Measurements from ENCODE around the gene BMPR1B.

The BMPR1B gene

GRCh38 chr4:94912606-94913005 is 154.9 kb downstream of the BMPR1B start:
- TF ChIP-seq PAX5 (IDR thresholded peaks at IDR 0.05; ENCODE audit: insufficient read depth, low read length, severe bottlenecking): no peak
- TF ChIP-seq TAF1 (IDR thresholded peaks at IDR 0.05; ENCODE audit: low read depth, low read length): no peak
- no peak for TF ChIP-seq POLR2A (IDR thresholded peaks at IDR 0.05; ENCODE audit: low read depth, low read length)
- no peak for TF ChIP-seq POLR2AphosphoS5 (IDR thresholded peaks at IDR 0.05; ENCODE audit: low read depth, low read length)
- TF ChIP-seq SPI1 (IDR thresholded peaks at IDR 0.05; ENCODE audit: low read depth, low read length): no peak
- no peak for TF ChIP-seq POU2F2 (IDR thresholded peaks at IDR 0.05; ENCODE audit: low read depth, low read length)
- FAIRE-seq: no peak

GRCh38 chr4:94913316-94913715 is 155.6 kb downstream of the BMPR1B start:
- DNase-seq (ENCODE audit: insufficient read length, low spot score) (no peak), FAIRE-seq (no peak)
- TF ChIP-seq PAX5 (IDR thresholded peaks at IDR 0.05; ENCODE audit: insufficient read depth, low read length, severe bottlenecking): no peak
- no peak for TF ChIP-seq SPI1 (IDR thresholded peaks at IDR 0.05; ENCODE audit: low read depth, low read length)
- no peak for TF ChIP-seq POLR2A (IDR thresholded peaks at IDR 0.05; ENCODE audit: low read depth, low read length)
- TF ChIP-seq POLR2AphosphoS5 (IDR thresholded peaks at IDR 0.05; ENCODE audit: low read depth, low read length): no peak
- TF ChIP-seq TAF1 (IDR thresholded peaks at IDR 0.05; ENCODE audit: low read depth, low read length): no peak
- no peak for TF ChIP-seq POU2F2 (IDR thresholded peaks at IDR 0.05; ENCODE audit: low read depth, low read length)

More at GRCh38 chr4:94912606-94913005, 154.9 kb downstream of the BMPR1B start:
- DNase-seq (ENCODE audit: insufficient read length, low spot score): no peak

GRCh38 chr4:94917146-94917545 is 159.4 kb downstream of the BMPR1B start:
- TF ChIP-seq SPI1 (IDR thresholded peaks at IDR 0.05; ENCODE audit: low read depth, low read length) (no peak), POLR2A (IDR thresholded peaks at IDR 0.05; ENCODE audit: low read depth, low read length) (no peak), POU2F2 (IDR thresholded peaks at IDR 0.05; ENCODE audit: low read depth, low read length) (no peak), POLR2AphosphoS5 (IDR thresholded peaks at IDR 0.05; ENCODE audit: low read depth, low read length) (no peak), TAF1 (IDR thresholded peaks at IDR 0.05; ENCODE audit: low read depth, low read length) (no peak), PAX5 (IDR thresholded peaks at IDR 0.05; ENCODE audit: insufficient read depth, low read length, severe bottlenecking) (no peak)
- no peak for DNase-seq (ENCODE audit: insufficient read length, low spot score)
- FAIRE-seq: no peak

GRCh38 chr4:94918543-94918942 is 160.8 kb downstream of the BMPR1B start:
- DNase-seq (ENCODE audit: insufficient read length, low spot score): no peak
- TF ChIP-seq POLR2A (IDR thresholded peaks at IDR 0.05; ENCODE audit: low read depth, low read length) (no peak), PAX5 (IDR thresholded peaks at IDR 0.05; ENCODE audit: insufficient read depth, low read length, severe bottlenecking) (no peak), SPI1 (IDR thresholded peaks at IDR 0.05; ENCODE audit: low read depth, low read length) (no peak)
- no peak for FAIRE-seq

- FAIRE-seq: no peak
- no peak for TF ChIP-seq POLR2AphosphoS5 (IDR thresholded peaks at IDR 0.05; ENCODE audit: low read depth, low read length)
- TF ChIP-seq TAF1 (IDR thresholded peaks at IDR 0.05; ENCODE audit: low read depth, low read length): no peak
- TF ChIP-seq POU2F2 (IDR thresholded peaks at IDR 0.05; ENCODE audit: low read depth, low read length): no peak
- no peak for TF ChIP-seq POLR2A (IDR thresholded peaks at IDR 0.05; ENCODE audit: low read depth, low read length)
- TF ChIP-seq PAX5 (IDR thresholded peaks at IDR 0.05; ENCODE audit: insufficient read depth, low read length, severe bottlenecking): no peak
- TF ChIP-seq SPI1 (IDR thresholded peaks at IDR 0.05; ENCODE audit: low read depth, low read length): no peak
- DNase-seq (ENCODE audit: insufficient read length, low spot score): no peak
Observed at GRCh38 chr4:94920369-94920768, 162.6 kb downstream of the BMPR1B start.

GRCh38 chr4:94924566-94924965 is 166.8 kb downstream of the BMPR1B start:
- TF ChIP-seq PAX5 (IDR thresholded peaks at IDR 0.05; ENCODE audit: insufficient read depth, low read length, severe bottlenecking): no peak
- TF ChIP-seq POU2F2 (IDR thresholded peaks at IDR 0.05; ENCODE audit: low read depth, low read length): no peak
- no peak for TF ChIP-seq SPI1 (IDR thresholded peaks at IDR 0.05; ENCODE audit: low read depth, low read length)
- TF ChIP-seq POLR2AphosphoS5 (IDR thresholded peaks at IDR 0.05; ENCODE audit: low read depth, low read length): no peak
- TF ChIP-seq POLR2A (IDR thresholded peaks at IDR 0.05; ENCODE audit: low read depth, low read length): no peak
- TF ChIP-seq TAF1 (IDR thresholded peaks at IDR 0.05; ENCODE audit: low read depth, low read length): no peak
- DNase-seq (ENCODE audit: insufficient read length, low spot score) (no peak), FAIRE-seq (no peak)

- no peak for FAIRE-seq
- TF ChIP-seq PAX5 (IDR thresholded peaks at IDR 0.05; ENCODE audit: insufficient read depth, low read length, severe bottlenecking): no peak
- no peak for TF ChIP-seq POLR2AphosphoS5 (IDR thresholded peaks at IDR 0.05; ENCODE audit: low read depth, low read length)
- no peak for TF ChIP-seq POLR2A (IDR thresholded peaks at IDR 0.05; ENCODE audit: low read depth, low read length)
- TF ChIP-seq POU2F2 (IDR thresholded peaks at IDR 0.05; ENCODE audit: low read depth, low read length): no peak
- TF ChIP-seq SPI1 (IDR thresholded peaks at IDR 0.05; ENCODE audit: low read depth, low read length): no peak
- no peak for TF ChIP-seq TAF1 (IDR thresholded peaks at IDR 0.05; ENCODE audit: low read depth, low read length)
- no peak for DNase-seq (ENCODE audit: insufficient read length, low spot score)
Observed at GRCh38 chr4:94925764-94926347, 168.1 kb downstream of the BMPR1B start.

- FAIRE-seq (no peak), DNase-seq (ENCODE audit: insufficient read length, low spot score) (no peak)
- TF ChIP-seq TAF1 (IDR thresholded peaks at IDR 0.05; ENCODE audit: low read depth, low read length) (no peak), PAX5 (IDR thresholded peaks at IDR 0.05; ENCODE audit: insufficient read depth, low read length, severe bottlenecking) (no peak), POLR2A (IDR thresholded peaks at IDR 0.05; ENCODE audit: low read depth, low read length) (no peak), SPI1 (IDR thresholded peaks at IDR 0.05; ENCODE audit: low read depth, low read length) (no peak), POU2F2 (IDR thresholded peaks at IDR 0.05; ENCODE audit: low read depth, low read length) (no peak), POLR2AphosphoS5 (IDR thresholded peaks at IDR 0.05; ENCODE audit: low read depth, low read length) (no peak)
Observed at GRCh38 chr4:94926936-94927335, 169.2 kb downstream of the BMPR1B start.

- DNase-seq (ENCODE audit: insufficient read length, low spot score) (no peak), FAIRE-seq (no peak)
- no peak for TF ChIP-seq SPI1 (IDR thresholded peaks at IDR 0.05; ENCODE audit: low read depth, low read length)
Observed at GRCh38 chr4:94927696-94928095, 169.9 kb downstream of the BMPR1B start.

- no peak for DNase-seq (ENCODE audit: insufficient read length, low spot score)
- TF ChIP-seq SPI1 (IDR thresholded peaks at IDR 0.05; ENCODE audit: low read depth, low read length) (no peak), POU2F2 (IDR thresholded peaks at IDR 0.05; ENCODE audit: low read depth, low read length) (no peak), POLR2A (IDR thresholded peaks at IDR 0.05; ENCODE audit: low read depth, low read length) (no peak), POLR2AphosphoS5 (IDR thresholded peaks at IDR 0.05; ENCODE audit: low read depth, low read length) (no peak), PAX5 (IDR thresholded peaks at IDR 0.05; ENCODE audit: insufficient read depth, low read length, severe bottlenecking) (no peak), TAF1 (IDR thresholded peaks at IDR 0.05; ENCODE audit: low read depth, low read length) (no peak)
- FAIRE-seq: no peak
Observed at GRCh38 chr4:94929696-94930095, 171.9 kb downstream of the BMPR1B start.

Measured in GM12891 (cell line).